ENCODE measurements around the gene ANKS4B.

DNA sequence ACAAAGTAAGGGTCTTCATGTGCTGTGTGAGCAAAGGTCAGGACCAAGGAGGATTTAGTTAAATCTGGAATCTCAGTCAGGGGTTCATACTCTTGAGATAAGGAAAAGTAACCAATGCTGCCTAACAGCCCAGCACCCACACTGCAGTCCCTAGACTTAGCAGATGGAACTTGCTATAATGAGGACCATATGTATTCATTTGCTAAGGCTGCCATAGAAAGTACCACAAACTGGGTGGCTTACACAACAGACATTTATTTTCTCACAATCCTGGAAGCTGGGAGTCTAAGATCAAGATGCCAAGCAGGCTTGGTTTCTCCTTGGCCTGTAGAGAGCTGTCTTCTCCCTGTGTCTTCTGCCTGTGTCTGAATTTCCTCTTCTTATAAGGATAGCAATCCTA, 42.9 kb upstream of the ANKS4B start:
- TF ChIP-seq EZH2 (IDR thresholded peaks at IDR 0.05; ENCODE audit: insufficient read depth, poor library complexity, severe bottlenecking) (no peak), EZH2phosphoT487 (IDR thresholded peaks at IDR 0.05; ENCODE audit: insufficient read depth, low read depth) (no peak)
